PFSK-1 (cell line): ENCODE results near the gene MTF1.

Experiments
- FOXP2 ChIP-seq: optimal IDR thresholded peaks from 2 replicates; pipeline ENCODE3; 2011; ENCODE audit warnings: borderline replicate concordance, control low read depth, inconsistent platforms; ENCODE audit not compliant: insufficient read depth; ENCODE audit errors: extremely low read length, extremely low read depth
- POLR2AphosphoS5 ChIP-seq: IDR thresholded peaks from 2 replicates; pipeline ENCODE4 v1.6.1; 2012; ENCODE audit warnings: low read depth, mild to moderate bottlenecking, control low read depth, low read length, moderate library complexity
- REST ChIP-seq, 2 experiments: IDR thresholded peaks; 2 replicates each; pipeline versions ENCODE4 v1.6.1 to v1.8.0; 2011 to 2012; ENCODE audit warnings: low read depth in 2 of 2, low read length in 2 of 2, control low read depth in 1 of 2, inconsistent platforms in 1 of 2, mild to moderate bottlenecking in 1 of 2, moderate library complexity in 1 of 2; ENCODE audit not compliant: insufficient read depth in 1 of 2
- SIN3A ChIP-seq: IDR thresholded peaks from 2 replicates; pipeline ENCODE4 v1.6.1; 2012; ENCODE audit warnings: mild to moderate bottlenecking, low read length, moderate library complexity, borderline replicate concordance; ENCODE audit not compliant: insufficient read depth
- TAF1 ChIP-seq: IDR thresholded peaks from 2 replicates; pipeline ENCODE4 v1.6.1; 2012; ENCODE audit warnings: low read length, control low read depth, borderline replicate concordance; ENCODE audit not compliant: insufficient read depth

MTF1 gene

GRCh38 chr1:37872692-37873091 lies 13.3 kb upstream of the MTF1 start:
- no peak for TF ChIP-seq POLR2AphosphoS5
- TF ChIP-seq SIN3A, result no peak
- no peak for TF ChIP-seq TAF1
- TF ChIP-seq REST (IDR thresholded peaks at IDR 0.05; ENCODE audit: insufficient read depth in 1 of 2, low read depth in 2 of 2, low read length in 2 of 2), result no peak
- no peak for TF ChIP-seq FOXP2

- no peak for TF ChIP-seq FOXP2
- TF ChIP-seq TAF1, result no peak
- TF ChIP-seq SIN3A, result no peak
- no peak for TF ChIP-seq POLR2AphosphoS5
- TF ChIP-seq REST (IDR thresholded peaks at IDR 0.05; ENCODE audit: insufficient read depth in 1 of 2, low read depth in 2 of 2, low read length in 2 of 2), result no peak
Observed at GRCh38 chr1:37868466-37868865, 9.1 kb upstream of the MTF1 start.

DNA sequence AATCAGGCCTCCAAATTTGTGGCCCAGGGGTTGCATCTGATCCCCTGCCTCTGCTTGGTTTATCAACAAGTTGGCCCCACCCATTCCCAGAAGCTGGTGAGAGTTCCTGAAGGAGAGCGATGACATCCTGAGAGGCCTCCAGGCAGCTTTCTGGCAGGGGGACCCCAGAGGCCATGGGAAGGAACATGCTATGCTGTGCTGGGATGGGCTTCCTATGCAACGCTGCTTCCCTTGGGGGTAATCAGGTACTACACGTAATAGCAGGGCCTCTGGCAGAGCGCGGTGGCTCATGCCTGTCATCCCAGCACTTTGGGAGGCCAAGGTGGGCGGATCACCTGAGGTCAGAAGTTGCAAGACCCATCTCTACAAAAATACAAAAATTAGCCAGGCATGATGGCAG lies 8.4 kb upstream of the MTF1 start:
- no peak for TF ChIP-seq SIN3A
- TF ChIP-seq TAF1, result no peak
- TF ChIP-seq POLR2AphosphoS5, result no peak
- TF ChIP-seq REST (IDR thresholded peaks at IDR 0.05; ENCODE audit: insufficient read depth in 1 of 2, low read depth in 2 of 2, low read length in 2 of 2), result no peak

DNA sequence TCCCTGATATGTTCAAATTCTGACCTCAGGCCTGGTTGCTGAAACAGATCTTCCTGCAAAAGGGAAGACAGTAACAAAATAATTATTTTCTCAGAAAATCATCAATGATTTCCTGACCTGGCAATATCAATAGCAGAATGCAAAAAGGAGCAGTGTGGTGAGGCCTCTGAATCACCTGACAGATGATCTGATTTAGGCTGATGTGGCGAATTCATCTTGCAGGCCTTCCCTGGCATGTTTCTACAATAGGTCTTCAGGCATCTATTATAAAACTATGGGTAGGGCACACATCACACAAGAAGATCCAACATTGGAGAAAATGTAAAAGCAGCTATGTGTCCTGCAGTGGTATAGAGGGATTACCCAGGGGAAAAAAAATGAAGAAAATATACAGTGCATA lies 7.1 kb upstream of the MTF1 start:
- TF ChIP-seq REST (IDR thresholded peaks at IDR 0.05; ENCODE audit: insufficient read depth in 1 of 2, low read depth in 2 of 2, low read length in 2 of 2) (no peak), TAF1 (no peak), SIN3A (no peak), POLR2AphosphoS5 (no peak), FOXP2 (no peak)

- no peak for TF ChIP-seq TAF1
- TF ChIP-seq POLR2AphosphoS5, result no peak
- 0 out of 4 replicates have a peak, but pooled peaks have one; percentile 25 to 51 for TF ChIP-seq REST (IDR thresholded peaks at IDR 0.05; ENCODE audit: insufficient read depth in 1 of 2, low read depth in 2 of 2, low read length in 2 of 2)
Observed at GRCh38 chr1:37865348-37866120, 6.1 kb upstream of the MTF1 start.
